Spleen (tissue), 7 donors: ENCODE results near the gene TACC2.

Experiments
- CTCF ChIP-seq, 11 experiments: fragments of 200-600 bp in 7 of 11; fragments of 450-650 bp in 4 of 11; sonication (generic) in 4 of 11; IDR thresholded peaks in 8 of 11; conservative IDR thresholded peaks in 3 of 11; 1 replicate in 7 of 11; 2 replicates in 4 of 11; pipeline versions ENCODE4 v1.4.0 to v1.8.0; 2016 to 2021; ENCODE audit warnings: antibody characterized with exemption in 11 of 11, inconsistent platforms in 4 of 11, mild to moderate bottlenecking in 1 of 11
- POLR2AphosphoS5 ChIP-seq, 3 donors: sonication (generic); formaldehyde crosslinking; IDR thresholded peaks; one replicate each; pipeline ENCODE4 v1.5.1; 2017; ENCODE audit warnings: antibody characterized with exemption in 3 of 3
- donor health status: DM: no; HTN: no; CAD: no; lungs with moderate emphysema.
- donor health status: DM: no; HTN: no; CAD: no.
- donor health status: DM: no; HTN: no; CAD: no.

- no peak for TF ChIP-seq CTCF (IDR thresholded peaks at IDR 0.05 in 8 of 11, conservative IDR thresholded peaks at IDR 0.05 in 3 of 11)
- TF ChIP-seq POLR2AphosphoS5 (IDR thresholded peaks at IDR 0.05) = no peak
Measured at GRCh38 chr10:122276611-122277208, 287.7 kb downstream of the TACC2 start.
